ENCODE data around the gene MRPL17. TPM values are rescaled to one million over a fixed set of nuclear protein-coding genes. Genes with fewer than 3 reads are reported as not detected.

Gene MRPL17
- polyA plus RNA-seq, 1 donor (not counting 4 experiments of a cell fraction or from before 2014, with no cell fraction given), result 96.3 TPM

GRCh38 chr11:6640036-6640984 is 42.8 kb downstream of the MRPL17 start:
- Histone ChIP-seq H3K4me3 (ENCODE audit: control insufficient read depth in 2 of 3, extremely low read depth in 1 of 3, insufficient read depth in 2 of 3, low read depth in 1 of 3, low read length in 3 of 3) (no peak overlapping the region), H3K27ac (ENCODE audit: control insufficient read depth, insufficient read depth, low read length) (no peak overlapping the region), H3K9me3 (ENCODE audit: control insufficient read depth, low read depth, low read length) (no peaks in the 10 kb centered on the region), H3K9ac (ENCODE audit: control insufficient read depth, extremely low read depth, insufficient read depth, low read length) (no peak overlapping the region), H3K27me3 (ENCODE audit: control insufficient read depth, extremely low read depth, insufficient read depth, low read length) (no peaks in the 10 kb centered on the region), H4K20me1 (ENCODE audit: control insufficient read depth, extremely low read depth, insufficient read depth, low read length) (no peaks in the 10 kb centered on the region), H3K79me2 (ENCODE audit: control insufficient read depth, insufficient read depth, low read length) (no peaks in the 10 kb centered on the region), H3K4me1 (ENCODE audit: control insufficient read depth, extremely low read depth, insufficient read depth, low read length) (no peaks in the 10 kb centered on the region), H3K9me1 (ENCODE audit: control insufficient read depth, extremely low read depth, insufficient read depth, low read length) (no peaks in the 10 kb centered on the region), H3K36me3 (ENCODE audit: control insufficient read depth in 2 of 2, extremely low read depth in 1 of 2, insufficient read depth in 2 of 2, low read length in 2 of 2) (no peaks in the 10 kb centered on the region), H2AFZ (ENCODE audit: control insufficient read depth, low read length) (no peak overlapping the region), H3K4me2 (ENCODE audit: control insufficient read depth, extremely low read depth, insufficient read depth, low read depth, low read length) (no peak overlapping the region)
- DNase-seq (ENCODE audit: low read depth, low spot score) (no peak), FAIRE-seq (no peak)
- dilution Hi-C loops (cut with MboI; ENCODE audit: extremely low pct_ligation_motif_present, low sequenced_read_pairs), result no loop called here
- TF ChIP-seq EZH2 (IDR thresholded peaks at IDR 0.05; ENCODE audit: low read length) (no peak), CTCF (optimal IDR thresholded peaks at IDR 0.05 in 1 of 3, IDR thresholded peaks at IDR 0.05 in 1 of 3, conservative IDR thresholded peaks at IDR 0.05 in 1 of 3; ENCODE audit: extremely low read depth in 1 of 3, insufficient read depth in 2 of 3, low read length in 3 of 3) (no peak)

- Histone ChIP-seq H3K27me3 (ENCODE audit: control insufficient read depth, extremely low read depth, insufficient read depth, low read length) (no peaks in the 10 kb centered on the region), H3K4me2 (ENCODE audit: control insufficient read depth, extremely low read depth, insufficient read depth, low read depth, low read length) (no peak overlapping the region), H3K9me1 (ENCODE audit: control insufficient read depth, extremely low read depth, insufficient read depth, low read length) (no peaks in the 10 kb centered on the region), H3K9me3 (ENCODE audit: control insufficient read depth, low read depth, low read length) (no peaks in the 10 kb centered on the region), H4K20me1 (ENCODE audit: control insufficient read depth, extremely low read depth, insufficient read depth, low read length) (no peaks in the 10 kb centered on the region), H2AFZ (ENCODE audit: control insufficient read depth, low read length) (no peak overlapping the region), H3K79me2 (ENCODE audit: control insufficient read depth, insufficient read depth, low read length) (no peaks in the 10 kb centered on the region), H3K9ac (ENCODE audit: control insufficient read depth, extremely low read depth, insufficient read depth, low read length) (no peak overlapping the region), H3K36me3 (ENCODE audit: control insufficient read depth in 2 of 2, extremely low read depth in 1 of 2, insufficient read depth in 2 of 2, low read length in 2 of 2) (no peaks in the 10 kb centered on the region), H3K4me1 (ENCODE audit: control insufficient read depth, extremely low read depth, insufficient read depth, low read length) (no peaks in the 10 kb centered on the region), H3K27ac (ENCODE audit: control insufficient read depth, insufficient read depth, low read length) (no peak overlapping the region), H3K4me3 (ENCODE audit: control insufficient read depth in 2 of 3, extremely low read depth in 1 of 3, insufficient read depth in 2 of 3, low read depth in 1 of 3, low read length in 3 of 3) (no peak overlapping the region)
- DNase-seq (ENCODE audit: low read depth, low spot score), result no peak
- no peak for FAIRE-seq
- TF ChIP-seq EZH2 (IDR thresholded peaks at IDR 0.05; ENCODE audit: low read length) (no peak), CTCF (optimal IDR thresholded peaks at IDR 0.05 in 1 of 3, IDR thresholded peaks at IDR 0.05 in 1 of 3, conservative IDR thresholded peaks at IDR 0.05 in 1 of 3; ENCODE audit: extremely low read depth in 1 of 3, insufficient read depth in 2 of 3, low read length in 3 of 3) (peak in 1 of 3 experiments; percentile 9)
- dilution Hi-C loops (cut with MboI; ENCODE audit: extremely low pct_ligation_motif_present, low sequenced_read_pairs), result no loop called here
Measured at GRCh38 chr11:6638429-6638828, 44.7 kb downstream of the MRPL17 start.

Measured in keratinocyte (primary cell).